H7 (cell line): ENCODE measurements around the gene SOCS3. TPM values are rescaled to one million over a fixed set of nuclear protein-coding genes. Genes with fewer than 3 reads are reported as not detected.
"Not testable (repeated sequence)": the region's sequence is repeated elsewhere in the genome, so short reads cannot be mapped to it uniquely, and the experiment has no call there.

Experiments used
- DNase-seq: peaks from one replicate; pipeline ENCODE4 v3.0.0; 2012
- H3K27me3 ChIP-seq: 2 replicates; pipeline ENCODE4 v1.6.0; 2011; ENCODE audit warnings: mild to moderate bottlenecking, low read length; ENCODE audit not compliant: control insufficient read depth, insufficient read depth
- H3K36me3 ChIP-seq: replicated peaks from 2 replicates; pipeline ENCODE4 v1.5.1; 2011; ENCODE audit warnings: low read length; ENCODE audit not compliant: control insufficient read depth, insufficient read depth
- H3K4me3 ChIP-seq: 2 replicates; pipeline ENCODE4 v1.5.1; 2011; ENCODE audit warnings: low read depth, mild to moderate bottlenecking, control low read depth, low read length, moderate library complexity; ENCODE audit not compliant: insufficient read depth
- total RNA-seq: library from RNA; depleted of rRNA; stranded (reverse); fragments of >200 nt; shearing (Covaris generic); gene quantifications from 2 replicates; pipeline ENCODE4 v1.2.3, GENCODE V29; 2014

The SOCS3 gene
- total RNA-seq, 1 experiment from 2014 or later, result 26.9 TPM

DNA sequence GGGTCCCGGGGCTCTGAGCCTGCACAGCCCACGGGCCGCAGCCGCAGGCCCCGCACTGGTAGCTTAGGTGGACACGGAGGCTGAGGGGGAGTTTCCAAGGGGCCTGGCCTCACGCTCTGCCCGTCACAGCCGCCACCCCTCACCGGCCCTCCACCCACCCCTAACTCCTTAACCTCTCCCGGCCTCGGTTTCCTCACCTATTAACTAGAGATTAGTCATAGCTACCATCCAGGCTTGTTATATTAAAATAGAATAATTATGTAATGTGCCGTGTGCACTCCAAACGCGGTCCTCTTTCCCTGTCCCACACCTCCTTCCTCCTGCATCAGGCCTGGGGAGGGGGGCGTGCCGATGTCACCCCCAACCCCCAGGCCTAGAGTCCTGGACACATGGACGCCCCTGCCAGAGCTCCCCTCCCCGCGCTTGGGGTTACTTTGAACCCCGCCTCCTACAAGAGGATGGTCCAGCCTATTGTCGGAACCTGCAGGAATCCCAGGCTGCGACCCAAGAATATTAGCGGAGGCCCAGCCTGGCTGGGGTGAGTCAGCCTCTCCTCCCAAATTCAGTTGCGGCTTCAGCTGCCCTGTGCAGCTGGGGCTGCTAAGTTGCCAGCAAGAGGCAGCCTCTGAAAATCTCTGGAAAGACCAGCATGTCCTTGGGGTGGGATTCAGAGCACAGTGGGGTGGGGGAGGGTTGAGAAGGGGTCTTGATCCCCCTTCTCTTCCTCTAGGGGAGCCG, 17.3 kb downstream of the SOCS3 start:
- Histone ChIP-seq H3K27me3 (peaks cover 5% of the 10 kb centered on the region), H3K36me3 (no peaks in the 10 kb centered on the region), H3K4me3 (peak overlapping the region; percentile 47)
- DNase-seq, result peak; percentile 79

DNA sequence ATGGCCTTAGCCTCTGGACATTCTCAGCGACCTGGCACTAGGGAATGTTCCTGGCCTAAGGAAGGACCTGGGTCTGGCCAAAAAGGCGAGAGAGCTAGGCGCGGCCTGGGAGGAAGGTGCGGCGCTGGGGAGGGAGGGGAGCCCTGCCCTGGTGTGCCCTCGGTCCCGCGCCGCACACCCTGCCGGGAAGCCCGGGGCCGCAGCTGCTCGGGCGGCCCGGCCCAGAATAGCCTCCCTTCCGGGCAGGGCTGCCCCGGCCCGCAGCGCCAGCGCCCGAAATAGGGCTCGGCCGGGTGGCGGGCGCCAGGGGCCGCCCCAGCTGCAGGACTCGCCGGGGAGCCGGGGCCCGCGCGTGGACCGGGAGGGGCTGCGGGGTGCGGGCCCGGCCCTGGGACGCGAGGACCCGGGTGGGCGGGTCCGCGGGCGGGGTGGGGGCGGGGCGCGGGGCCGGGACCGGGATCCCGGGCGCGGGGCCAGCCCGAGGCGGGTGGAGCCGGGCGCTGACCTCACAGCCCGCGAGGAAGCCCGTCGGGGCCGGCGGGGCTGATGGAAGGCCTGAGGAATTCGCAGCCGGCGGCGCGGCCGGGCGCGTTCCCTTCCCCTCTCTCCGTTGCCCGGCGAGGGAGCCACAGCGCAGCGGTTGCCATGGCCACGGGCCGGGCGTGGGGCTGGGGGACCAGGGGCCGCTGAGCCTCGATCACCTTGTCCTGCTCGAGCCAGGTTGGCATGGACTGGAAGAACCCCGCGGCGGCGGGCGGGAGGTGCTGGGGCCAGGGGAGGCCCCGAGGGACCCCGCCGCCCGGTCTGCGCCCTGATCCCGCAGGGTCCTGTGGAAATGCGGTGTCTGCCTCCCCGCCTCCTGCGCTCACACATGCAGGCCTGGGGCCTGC, 18.1 kb downstream of the SOCS3 start:
- peaks cover 5% of the 10 kb centered on the region for H3K27me3 ChIP-seq
- peak; percentile 95 for DNase-seq
- H3K4me3 ChIP-seq, result peak overlapping the region; percentile 47
- H3K36me3 ChIP-seq, result no peaks in the 10 kb centered on the region

DNA sequence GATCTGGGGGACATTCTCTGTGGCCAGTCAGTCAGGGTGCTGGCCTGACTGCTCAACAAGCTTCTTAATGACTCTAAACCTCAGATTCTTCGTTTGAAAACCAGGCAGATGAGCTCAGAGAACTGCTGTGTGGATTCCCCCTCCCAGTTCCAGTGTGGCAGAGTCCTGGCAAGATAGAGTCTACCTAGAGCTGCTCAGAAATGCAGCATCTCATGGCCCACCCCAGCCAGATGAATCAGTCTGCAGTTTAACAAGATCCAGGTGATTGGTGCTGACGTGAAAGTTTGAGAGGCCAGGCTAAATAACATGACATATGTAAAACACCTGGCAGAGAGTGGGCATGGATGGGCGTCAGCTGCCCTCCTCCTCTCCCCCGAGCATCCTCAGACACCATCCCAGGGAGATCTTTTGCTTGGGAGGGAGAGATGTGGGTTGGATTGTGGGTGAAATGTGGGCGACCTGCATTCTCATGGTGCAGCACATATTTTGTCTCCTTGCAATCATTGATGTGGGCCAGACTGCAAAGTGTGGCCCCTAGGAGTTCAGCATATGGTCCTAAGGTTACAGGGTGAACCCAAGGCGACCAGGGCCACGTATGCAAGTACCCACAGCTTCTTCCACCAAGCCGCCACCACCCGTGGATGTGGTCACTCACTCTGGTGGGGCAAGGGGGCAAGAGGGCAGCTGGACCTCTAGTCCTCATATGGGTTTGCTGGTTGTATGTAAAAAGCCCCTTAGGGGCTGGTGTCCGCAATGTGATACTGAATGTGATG, 19.5 kb downstream of the SOCS3 start:
- Histone ChIP-seq H3K27me3 (peaks cover 5% of the 10 kb centered on the region), H3K36me3 (no peaks in the 10 kb centered on the region), H3K4me3 (no peak overlapping the region)
- no peak for DNase-seq

DNA sequence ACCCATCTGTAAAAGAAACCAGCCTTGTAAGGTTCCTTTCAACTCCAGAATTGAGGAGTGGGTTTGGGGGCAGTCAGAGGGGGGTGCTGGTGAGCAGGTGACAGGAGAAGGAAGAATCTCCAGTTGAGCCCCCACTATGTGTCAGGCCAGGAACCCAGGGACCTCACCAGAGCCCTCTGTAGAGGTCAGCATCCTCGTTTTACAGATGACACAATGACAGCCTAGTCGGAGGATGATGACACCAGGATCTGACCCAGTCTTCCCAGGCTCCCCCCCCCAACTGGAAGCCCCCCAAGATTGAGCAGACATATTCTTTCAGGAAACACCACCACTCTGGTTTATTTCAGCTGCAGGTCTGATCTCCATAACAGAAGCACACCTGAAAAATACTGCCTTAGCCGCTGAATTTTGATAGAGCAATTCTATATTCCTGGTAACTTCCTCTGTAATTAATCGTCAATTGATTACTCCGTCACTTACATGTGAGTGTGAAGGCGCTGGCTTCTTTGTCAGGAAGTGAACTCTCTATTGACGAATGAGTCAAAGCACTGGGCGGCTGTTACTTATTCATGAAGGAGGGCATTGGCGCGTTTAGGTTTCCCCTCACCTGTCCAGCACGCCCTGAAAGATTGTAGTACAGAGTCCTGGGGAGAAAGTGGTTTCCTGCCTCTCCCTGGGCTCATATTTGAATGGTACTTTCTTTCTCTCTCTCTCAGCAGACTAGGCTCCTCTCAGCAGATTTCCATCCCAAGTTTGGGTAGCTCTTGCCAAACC, 21.2 kb downstream of the SOCS3 start:
- DNase-seq, result no peak
- Histone ChIP-seq H3K4me3 (no peak overlapping the region), H3K36me3 (no peaks in the 10 kb centered on the region), H3K27me3 (peaks cover 5% of the 10 kb centered on the region)

DNA sequence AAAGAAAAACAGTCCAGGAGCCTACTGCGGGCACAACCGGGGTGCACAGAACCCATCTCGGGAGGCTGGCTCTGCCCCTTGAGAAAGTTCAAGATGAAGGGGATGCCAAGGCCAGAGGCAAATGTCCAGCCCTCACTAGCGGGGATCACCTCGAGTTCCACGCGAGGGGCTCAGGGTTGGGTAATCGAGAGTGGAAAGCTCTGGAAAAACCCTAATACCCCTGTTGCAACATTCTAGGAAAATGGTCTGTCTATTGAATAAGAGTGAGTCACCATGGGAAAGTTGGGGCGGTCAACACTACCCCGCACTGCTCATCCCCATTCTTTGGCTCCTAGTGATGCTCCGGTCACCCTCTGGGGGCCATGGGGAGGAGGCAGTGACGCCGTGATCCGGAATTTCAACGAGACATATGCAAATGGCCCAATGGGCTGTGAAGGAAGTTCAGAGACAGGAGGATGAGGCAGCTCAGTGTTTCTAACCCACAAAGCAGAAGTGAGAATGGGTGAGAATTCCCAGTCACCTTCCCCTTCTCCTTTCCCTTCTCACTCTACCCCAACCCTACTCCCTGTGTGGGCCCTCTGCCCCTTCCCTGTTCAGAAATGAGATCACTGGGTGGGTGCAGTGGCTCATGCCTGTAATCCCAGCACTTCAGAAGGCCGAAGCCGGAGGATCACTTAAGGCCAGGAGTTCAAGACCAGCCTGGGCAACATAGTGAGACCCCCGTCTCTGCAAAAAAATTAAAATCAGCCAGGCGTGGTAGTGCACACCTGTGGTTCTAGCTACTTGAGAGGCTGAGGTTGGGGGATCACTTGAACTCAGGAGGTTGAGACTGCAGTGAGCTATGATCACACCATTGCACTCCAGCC, 22.4 kb downstream of the SOCS3 start:
- Histone ChIP-seq H3K36me3 (no peaks in the 10 kb centered on the region), H3K4me3 (no peak overlapping the region), H3K27me3 (peaks cover 5% of the 10 kb centered on the region)
- DNase-seq, result no peak

DNA sequence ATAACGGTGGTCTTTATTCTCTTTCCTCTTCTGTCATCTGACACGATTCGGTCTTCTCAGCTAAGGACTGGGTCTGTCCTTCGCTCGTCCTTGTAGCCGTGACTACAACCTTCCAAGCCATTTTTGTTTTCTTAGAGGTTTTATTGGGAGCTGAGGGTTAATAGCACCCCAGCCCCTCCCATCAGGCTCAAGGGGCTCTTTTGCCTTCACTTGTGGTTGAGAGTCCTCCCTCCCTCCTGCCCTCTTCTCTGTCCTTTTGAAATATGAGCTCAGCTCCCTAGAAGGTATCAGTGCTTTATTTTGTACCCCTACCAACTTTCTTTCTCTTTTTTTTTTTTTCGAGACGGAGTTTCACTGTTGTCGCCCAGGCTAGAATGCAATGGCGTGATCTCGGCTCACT, 24.7 kb downstream of the SOCS3 start:
- Histone ChIP-seq H3K4me3 (no peak overlapping the region), H3K36me3 (no peaks in the 10 kb centered on the region), H3K27me3 (no peaks in the 10 kb centered on the region)
- DNase-seq, result no peak

DNA sequence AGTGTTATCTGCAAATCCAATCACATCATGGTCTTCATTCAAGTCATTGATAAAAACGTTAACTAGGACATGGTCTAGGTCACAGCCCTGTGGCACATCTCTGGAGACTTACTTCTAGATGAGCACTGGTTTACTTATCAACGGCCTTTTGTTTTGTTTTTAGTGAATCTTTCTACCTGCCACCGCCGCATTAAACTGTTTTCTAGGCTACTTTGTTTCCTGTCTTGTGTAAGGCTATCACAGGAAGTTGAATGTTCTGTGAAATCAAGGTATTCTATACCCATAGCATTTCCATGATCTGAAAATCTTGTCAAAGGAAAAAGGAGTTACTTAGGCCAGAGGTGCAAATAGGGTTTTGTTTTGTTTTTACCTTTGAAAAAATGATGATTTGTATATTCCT, 26.9 kb downstream of the SOCS3 start:
- Histone ChIP-seq H3K36me3 (no peaks in the 10 kb centered on the region), H3K27me3 (no peaks in the 10 kb centered on the region), H3K4me3 (no peak overlapping the region)
- no peak for DNase-seq

DNA sequence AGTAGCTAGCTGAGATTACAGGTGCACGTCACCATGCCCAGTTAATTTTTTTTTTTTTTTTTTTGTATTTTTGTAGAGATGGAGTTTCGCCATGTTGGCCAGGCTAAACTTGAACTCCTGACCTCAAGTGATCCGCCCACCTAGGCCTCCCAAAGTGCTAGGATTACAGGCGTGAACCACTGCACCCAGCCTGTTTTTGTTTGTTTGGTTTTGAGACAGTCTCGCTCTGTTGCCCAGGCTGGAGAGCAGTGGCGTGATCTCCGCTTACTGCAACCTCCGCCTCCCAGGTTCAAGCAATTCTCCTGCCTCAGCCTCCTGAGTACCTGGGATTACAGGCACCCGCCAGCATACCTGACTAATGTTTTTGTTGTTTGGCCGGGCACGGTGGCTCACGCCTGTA, 28.5 kb downstream of the SOCS3 start:
- not testable (repeated sequence) for H3K36me3 ChIP-seq

DNA sequence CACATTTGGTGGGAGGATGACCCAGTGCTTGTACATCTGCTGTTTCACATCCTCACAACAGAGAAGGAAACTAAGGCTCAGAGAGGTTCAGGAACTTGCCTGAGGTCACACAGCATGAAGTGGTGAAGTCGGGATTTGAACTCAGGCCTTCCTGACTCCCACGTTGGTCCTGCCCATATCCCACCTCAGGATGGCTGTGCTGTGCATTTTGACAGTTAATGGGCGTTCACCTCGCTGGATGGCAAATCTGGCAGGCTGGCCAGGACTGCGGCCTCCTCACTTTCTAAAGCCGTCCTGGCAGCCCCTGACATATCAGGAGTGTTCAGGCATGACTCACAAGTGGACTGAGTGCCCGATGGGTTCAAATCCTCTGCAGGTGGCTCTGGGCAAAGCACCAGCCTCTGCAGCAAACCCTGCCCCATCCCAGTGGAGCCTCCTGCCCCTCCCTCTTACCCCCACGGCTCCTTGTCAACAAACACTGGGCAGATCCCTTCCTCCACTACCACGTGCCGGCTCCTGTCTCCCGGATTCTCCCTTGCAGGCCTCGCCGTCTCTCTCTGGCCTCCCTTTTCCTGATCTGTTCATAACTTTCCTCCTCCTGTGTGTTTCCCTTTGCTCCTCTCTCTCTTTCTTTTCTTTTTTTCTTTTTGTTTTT, 29.2 kb downstream of the SOCS3 start:
- H3K36me3 ChIP-seq, result no peaks in the 10 kb centered on the region
- no peak overlapping the region for H3K4me3 ChIP-seq
- no peak for DNase-seq
- H3K27me3 ChIP-seq, result no peaks in the 10 kb centered on the region

More for the DNA sequence above, 28.5 kb downstream of the SOCS3 start:
- not testable (repeated sequence) for H3K4me3 ChIP-seq, H3K27me3 ChIP-seq, DNase-seq

DNA sequence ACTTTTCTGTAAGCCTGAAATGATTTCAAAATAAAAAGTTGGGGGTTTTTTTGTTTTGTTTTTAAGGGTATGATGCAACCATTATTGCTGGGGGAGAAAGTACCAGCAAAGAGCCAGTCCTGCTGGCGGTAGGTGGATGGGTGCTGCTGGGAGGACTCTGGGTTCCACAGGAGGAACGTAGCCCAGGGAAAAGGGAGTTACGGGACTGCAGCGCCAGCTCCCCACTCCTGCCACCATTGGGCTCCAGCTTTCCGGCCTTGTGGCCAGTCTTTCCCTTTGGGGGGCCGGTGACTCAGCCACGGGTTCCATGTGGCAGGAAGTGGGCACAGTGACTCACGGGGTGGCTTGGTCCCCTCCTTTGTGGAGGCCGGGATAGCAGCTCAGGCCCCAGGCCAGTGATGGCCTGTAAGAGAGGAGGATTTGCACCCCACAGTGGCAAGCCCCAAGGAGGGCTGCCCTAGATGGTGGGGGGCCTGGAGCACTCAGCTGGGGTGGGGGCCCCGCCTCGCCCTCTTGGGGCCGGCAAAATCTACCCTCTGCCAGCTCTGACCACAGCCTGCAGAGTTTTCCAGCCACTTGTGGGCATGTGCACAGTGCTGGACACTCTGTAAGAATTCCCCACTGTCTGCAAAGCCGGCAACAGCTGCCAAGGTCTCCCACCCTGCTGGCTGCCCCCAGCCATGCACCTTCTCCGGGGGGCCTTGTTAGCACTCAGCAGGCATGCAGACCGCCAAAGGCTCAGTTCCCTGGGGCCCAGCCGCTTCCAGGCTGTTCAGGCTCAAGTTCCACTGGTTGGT, 30.4 kb downstream of the SOCS3 start:
- no peaks in the 10 kb centered on the region for H3K36me3 ChIP-seq

DNA sequence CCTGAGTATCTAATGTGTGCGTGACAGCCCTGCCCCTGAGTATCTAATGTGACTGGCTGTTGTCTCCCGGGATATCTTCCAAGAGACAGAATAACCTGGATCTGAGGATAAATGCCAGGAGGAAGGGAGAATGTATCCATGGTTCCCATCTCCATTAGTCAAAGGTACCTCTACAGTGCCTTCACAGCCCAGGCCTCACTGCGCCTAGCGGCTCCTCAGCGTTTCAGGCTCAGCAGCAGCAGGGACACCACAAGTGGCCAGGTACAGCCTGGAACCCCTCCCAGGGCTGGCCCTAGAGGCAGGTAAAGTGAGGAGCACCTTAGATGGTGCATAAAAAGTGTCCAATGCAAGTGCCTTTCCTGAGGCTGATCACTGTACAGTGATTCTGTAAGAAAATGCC, 32.0 kb downstream of the SOCS3 start:
- no peak overlapping the region for H3K4me3 ChIP-seq
- no peaks in the 10 kb centered on the region for H3K27me3 ChIP-seq
- no peaks in the 10 kb centered on the region for H3K36me3 ChIP-seq
- no peak for DNase-seq

More for the DNA sequence above, 30.4 kb downstream of the SOCS3 start:
- no peak for DNase-seq
- Histone ChIP-seq H3K4me3 (no peak overlapping the region), H3K27me3 (no peaks in the 10 kb centered on the region)

DNA sequence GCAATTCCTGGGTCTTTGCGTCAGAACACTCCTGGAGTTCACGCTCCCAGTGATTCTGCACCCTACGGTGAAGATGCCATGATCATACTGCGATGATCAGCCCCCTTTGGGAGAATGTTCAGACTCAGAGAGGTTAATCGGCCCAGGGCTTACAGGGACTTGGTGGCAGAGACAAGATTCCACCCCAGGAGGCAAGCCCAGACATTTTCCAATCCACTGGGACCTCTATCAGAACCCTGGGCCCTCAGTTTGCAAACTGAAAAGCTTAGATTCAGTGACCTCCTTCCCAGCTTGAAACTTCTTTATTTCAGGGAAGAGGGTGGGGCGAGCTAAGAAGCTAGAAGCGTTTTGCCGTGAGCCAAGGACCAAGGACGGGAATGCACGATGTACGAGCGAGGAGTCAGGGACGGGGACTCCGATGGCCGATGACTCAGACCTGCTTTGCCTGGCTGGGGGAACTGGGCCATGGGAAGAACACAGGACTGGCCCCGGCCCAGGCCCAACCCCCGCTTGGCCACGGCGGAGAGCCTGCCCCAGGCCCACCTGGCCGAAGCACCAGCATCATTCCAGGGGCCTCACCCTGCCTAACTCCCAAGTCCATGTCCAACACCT, 34.7 kb downstream of the SOCS3 start:
- no peaks in the 10 kb centered on the region for H3K27me3 ChIP-seq
- no peak overlapping the region for H3K4me3 ChIP-seq
- H3K36me3 ChIP-seq, result no peaks in the 10 kb centered on the region
- peak; percentile 71 for DNase-seq
